OCI-LY1 (cell line): ENCODE measurements around the gene NCDN.

Experiments used
- H2AFZ ChIP-seq: fragments of 200-600 bp; sonication (generic), shearing (Covaris generic); 2 replicates; pipeline ENCODE4 v1.6.0; 2014; ENCODE audit warnings: antibody characterized with exemption, mild to moderate bottlenecking, low read length
- H3F3A ChIP-seq: fragments of 200-600 bp; sonication (generic), shearing (Covaris generic); 2 replicates; pipeline ENCODE4 v1.6.0; 2014; ENCODE audit warnings: mild to moderate bottlenecking, antibody characterized with exemption, low read length, moderate library complexity; ENCODE audit not compliant: insufficient read depth
- H3K27ac ChIP-seq: fragments of 200-600 bp; sonication (generic); 2 replicates; pipeline ENCODE4 v1.5.1; 2014; ENCODE audit warnings: low read length, mixed run types, mild to moderate bottlenecking, low read depth; ENCODE audit not compliant: poor library complexity, severe bottlenecking
- H3K27me3 ChIP-seq: fragments of 200-600 bp; sonication (generic); 2 replicates; pipeline ENCODE4 v1.6.0; 2014; ENCODE audit warnings: antibody characterized with exemption, mild to moderate bottlenecking, low read length, moderate library complexity; ENCODE audit not compliant: insufficient read depth
- H3K36me3 ChIP-seq: fragments of 200-600 bp; sonication (generic); 2 replicates; pipeline ENCODE4 v1.6.1; 2014; ENCODE audit warnings: mild to moderate bottlenecking, antibody characterized with exemption, low read length, moderate library complexity, mixed read lengths; ENCODE audit not compliant: insufficient read depth
- H3K4me1 ChIP-seq: fragments of 200-600 bp; sonication (generic); 2 replicates; pipeline ENCODE4 v1.5.1; 2014; ENCODE audit warnings: mild to moderate bottlenecking, low read length, moderate library complexity; ENCODE audit not compliant: insufficient read depth, severe bottlenecking
- H3K4me2 ChIP-seq: fragments of 200-600 bp; sonication (generic), shearing (Covaris generic); 2 replicates; pipeline ENCODE4 v1.6.1; 2014; ENCODE audit warnings: low read length
- H3K4me3 ChIP-seq: fragments of 200-600 bp; sonication (generic); 2 replicates; pipeline ENCODE4 v1.5.1; 2014; ENCODE audit warnings: low read length, low read depth, mild to moderate bottlenecking, mixed read lengths; ENCODE audit not compliant: poor library complexity, severe bottlenecking
- H3K79me2 ChIP-seq: fragments of 200-600 bp; shearing (Covaris generic); 2 replicates; pipeline ENCODE4 v1.6.1; 2016; ENCODE audit warnings: mixed run types, low read length, mixed read lengths; ENCODE audit not compliant: insufficient read depth
- H3K9ac ChIP-seq: fragments of 200-600 bp; sonication (generic), shearing (Covaris generic); 2 replicates; pipeline ENCODE4 v1.6.1; 2014; ENCODE audit warnings: mild to moderate bottlenecking, low read length, mixed read lengths
- H3K9me2 ChIP-seq: fragments of 200-600 bp; sonication (generic), shearing (Covaris generic); 2 replicates; pipeline ENCODE4 v1.6.1; 2014; ENCODE audit warnings: low read depth, mild to moderate bottlenecking, low read length, mixed read lengths
- H3K9me3 ChIP-seq: fragments of 200-600 bp; shearing (Covaris generic); 2 replicates; pipeline ENCODE4 v1.6.1; 2014; ENCODE audit warnings: low read length, mixed read lengths
- H4K20me1 ChIP-seq: fragments of 200-600 bp; sonication (generic), shearing (Covaris generic); 2 replicates; pipeline ENCODE4 v1.6.0; 2016; ENCODE audit warnings: mild to moderate bottlenecking, low read length; ENCODE audit not compliant: insufficient read depth
- EZH2 ChIP-seq: fragments of 200-600 bp; sonication (generic), shearing (Covaris generic); IDR thresholded peaks from 2 replicates; pipeline ENCODE4 v1.8.0; 2017; ENCODE audit warnings: borderline replicate concordance, mixed run types, mild to moderate bottlenecking, antibody characterized with exemption, low read length, moderate library complexity, mixed read lengths
- TF ChIP-seq, protein P1 (sequence below): fragments of 200-600 bp; sonication (generic), shearing (Covaris generic); IDR thresholded peaks from 2 replicates; pipeline ENCODE4 v1.5.1; 2017; ENCODE audit warnings: mild to moderate bottlenecking, antibody characterized with exemption, low read length, moderate library complexity, mixed read lengths

The NCDN gene

DNA sequence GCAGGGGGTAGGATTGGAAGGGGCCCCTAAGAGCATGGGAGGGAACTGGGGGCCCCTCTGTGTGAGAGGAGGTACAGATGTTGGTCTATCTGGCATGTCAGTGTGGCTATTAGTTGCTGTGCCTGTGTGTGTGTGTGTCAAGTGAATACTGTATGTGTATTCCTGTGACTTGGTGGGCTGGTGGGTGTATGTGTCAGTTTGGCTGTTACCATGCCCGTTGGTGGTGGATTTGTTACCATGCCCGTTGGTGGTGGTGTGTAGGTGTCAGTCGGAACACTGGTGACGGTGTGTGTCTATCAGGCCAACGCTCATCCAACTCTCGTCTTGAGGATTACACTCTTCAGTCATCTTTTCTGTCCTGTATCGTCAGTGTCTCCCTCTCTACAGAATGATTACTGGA, 38.1 kb downstream of the NCDN start:
- Histone ChIP-seq H3F3A (no peaks in the 10 kb centered on the region), H3K79me2 (no peaks in the 10 kb centered on the region), H3K9me3 (no peaks in the 10 kb centered on the region), H3K9ac (no peak overlapping the region), H3K4me2 (no peak overlapping the region), H3K36me3 (peaks cover 9% of the 10 kb centered on the region; the same call in 1 of the 2 replicates), H4K20me1 (no peaks in the 10 kb centered on the region), H3K9me2 (no peaks in the 10 kb centered on the region), H3K4me1 (no peaks in the 10 kb centered on the region), H3K4me3 (no peak overlapping the region), H2AFZ (no peak overlapping the region), H3K27ac (no peak overlapping the region), H3K27me3 (no peaks in the 10 kb centered on the region)
- TF ChIP-seq, protein P1, sequence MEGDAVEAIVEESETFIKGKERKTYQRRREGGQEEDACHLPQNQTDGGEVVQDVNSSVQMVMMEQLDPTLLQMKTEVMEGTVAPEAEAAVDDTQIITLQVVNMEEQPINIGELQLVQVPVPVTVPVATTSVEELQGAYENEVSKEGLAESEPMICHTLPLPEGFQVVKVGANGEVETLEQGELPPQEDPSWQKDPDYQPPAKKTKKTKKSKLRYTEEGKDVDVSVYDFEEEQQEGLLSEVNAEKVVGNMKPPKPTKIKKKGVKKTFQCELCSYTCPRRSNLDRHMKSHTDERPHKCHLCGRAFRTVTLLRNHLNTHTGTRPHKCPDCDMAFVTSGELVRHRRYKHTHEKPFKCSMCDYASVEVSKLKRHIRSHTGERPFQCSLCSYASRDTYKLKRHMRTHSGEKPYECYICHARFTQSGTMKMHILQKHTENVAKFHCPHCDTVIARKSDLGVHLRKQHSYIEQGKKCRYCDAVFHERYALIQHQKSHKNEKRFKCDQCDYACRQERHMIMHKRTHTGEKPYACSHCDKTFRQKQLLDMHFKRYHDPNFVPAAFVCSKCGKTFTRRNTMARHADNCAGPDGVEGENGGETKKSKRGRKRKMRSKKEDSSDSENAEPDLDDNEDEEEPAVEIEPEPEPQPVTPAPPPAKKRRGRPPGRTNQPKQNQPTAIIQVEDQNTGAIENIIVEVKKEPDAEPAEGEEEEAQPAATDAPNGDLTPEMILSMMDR, result no peak
- no peak for TF ChIP-seq EZH2

GRCh38 chr1:35597870-35598269, 40.3 kb downstream of the NCDN start:
- Histone ChIP-seq H3K4me1 (no peaks in the 10 kb centered on the region), H2AFZ (no peak overlapping the region), H3K27ac (no peak overlapping the region), H4K20me1 (no peaks in the 10 kb centered on the region), H3K9me2 (no peaks in the 10 kb centered on the region), H3F3A (no peaks in the 10 kb centered on the region), H3K4me3 (no peak overlapping the region), H3K9me3 (no peaks in the 10 kb centered on the region), H3K27me3 (no peaks in the 10 kb centered on the region), H3K4me2 (no peak overlapping the region), H3K9ac (no peak overlapping the region), H3K79me2 (no peaks in the 10 kb centered on the region), H3K36me3 (peaks cover 29% of the 10 kb centered on the region)
- no peak for TF ChIP-seq EZH2
- TF ChIP-seq, protein P1, result no peak

DNA sequence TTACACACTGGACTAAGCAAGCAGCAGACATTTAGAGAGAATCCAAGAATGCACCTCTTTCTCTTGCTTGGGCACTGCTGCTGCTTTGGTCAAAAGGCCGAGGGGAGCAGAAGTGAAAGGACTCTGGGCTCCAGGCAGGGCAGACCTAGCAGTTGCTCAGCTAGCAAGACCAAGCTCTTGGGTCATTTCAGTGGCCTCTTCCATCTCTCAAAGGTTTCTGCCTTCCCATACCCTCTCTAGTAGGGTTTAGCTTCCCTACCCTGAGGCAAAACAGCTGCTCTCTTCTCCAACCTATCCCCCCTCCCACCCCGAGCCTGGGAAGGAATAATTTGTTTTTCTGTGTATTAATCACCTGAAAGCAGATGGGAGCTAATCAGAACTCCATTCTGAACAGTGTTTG, 41.3 kb downstream of the NCDN start:
- no peak overlapping the region for H3K9ac ChIP-seq
- no peaks in the 10 kb centered on the region for H3K9me2 ChIP-seq
- no peak overlapping the region for H2AFZ ChIP-seq
- no peaks in the 10 kb centered on the region for H3K27me3 ChIP-seq
- no peak overlapping the region for H3K4me2 ChIP-seq
- H4K20me1 ChIP-seq, result no peaks in the 10 kb centered on the region
- no peak for TF ChIP-seq EZH2
- TF ChIP-seq, protein P1, result no peak
- H3K4me3 ChIP-seq, result no peak overlapping the region
- H3K9me3 ChIP-seq, result no peaks in the 10 kb centered on the region
- no peaks in the 10 kb centered on the region for H3K4me1 ChIP-seq
- H3K27ac ChIP-seq, result no peak overlapping the region
- H3K79me2 ChIP-seq, result no peaks in the 10 kb centered on the region
- peaks cover 39% of the 10 kb centered on the region for H3K36me3 ChIP-seq
- H3F3A ChIP-seq, result no peaks in the 10 kb centered on the region
